GM18873 (cell line): ENCODE data around the gene ENOX1.

Experiments used
- ATAC-seq: cut with Tn5 transposase; IDR thresholded peaks from one replicate; pipeline ENCODE4 v1.9.1; 2021; ENCODE audit warnings: mild to moderate bottlenecking, moderate library complexity, moderate number of reproducible peaks; ENCODE audit not compliant: unreplicated experiment, low FRiP score

Gene ENOX1

GRCh38 chr13:43411741-43412140, 375.0 kb downstream of the ENOX1 start:
- ATAC-seq, result no peak

GRCh38 chr13:43411211-43411610, 375.6 kb downstream of the ENOX1 start:
- no peak for ATAC-seq

GRCh38 chr13:43408274-43408673, 378.5 kb downstream of the ENOX1 start:
- ATAC-seq, result no peak

- ATAC-seq, result no peak
Measured at GRCh38 chr13:43407023-43407581, 379.7 kb downstream of the ENOX1 start.

- ATAC-seq, result no peak
Measured at GRCh38 chr13:43405457-43405856, 381.3 kb downstream of the ENOX1 start.

- no peak for ATAC-seq
Measured at GRCh38 chr13:43402380-43402779, 384.4 kb downstream of the ENOX1 start.

- ATAC-seq, result no peak
Measured at GRCh38 chr13:43401361-43401760, 385.4 kb downstream of the ENOX1 start.

- ATAC-seq, result no peak
Measured at GRCh38 chr13:43397111-43397510, 389.7 kb downstream of the ENOX1 start.

GRCh38 chr13:43391036-43391435, 395.7 kb downstream of the ENOX1 start:
- no peak for ATAC-seq

- peak; percentile 51 for ATAC-seq
Measured at GRCh38 chr13:43390619-43391018, 396.2 kb downstream of the ENOX1 start.

- ATAC-seq, result no peak
Measured at GRCh38 chr13:43389983-43390382, 396.8 kb downstream of the ENOX1 start.

GRCh38 chr13:43389573-43389972, 397.2 kb downstream of the ENOX1 start:
- no peak for ATAC-seq

- peak; percentile 54 for ATAC-seq
Measured at GRCh38 chr13:43388282-43389034, 398.3 kb downstream of the ENOX1 start.

GRCh38 chr13:43387880-43388279, 398.9 kb downstream of the ENOX1 start:
- no peak for ATAC-seq

GRCh38 chr13:43383498-43384165, 403.1 kb downstream of the ENOX1 start:
- ATAC-seq, result no peak

GRCh38 chr13:43379738-43380137, 407.0 kb downstream of the ENOX1 start:
- ATAC-seq, result no peak

- no peak for ATAC-seq
Measured at GRCh38 chr13:43377973-43378372, 408.8 kb downstream of the ENOX1 start.

- ATAC-seq, result no peak
Measured at GRCh38 chr13:43377149-43377548, 409.6 kb downstream of the ENOX1 start.

GRCh38 chr13:43376596-43376995, 410.2 kb downstream of the ENOX1 start:
- ATAC-seq, result no peak

GRCh38 chr13:43375797-43376465, 410.8 kb downstream of the ENOX1 start:
- no peak for ATAC-seq

GRCh38 chr13:43374621-43375020, 412.2 kb downstream of the ENOX1 start:
- no peak for ATAC-seq
